GM23248 (cell line): ENCODE data around the gene SMARCD2. TPM values are rescaled to one million over a fixed set of nuclear protein-coding genes. Genes with fewer than 3 reads are reported as not detected.

Experiments
- DNase-seq: peaks from one replicate; pipeline ENCODE4 v3.0.0-alpha.2; 2015
- H2AFZ ChIP-seq: fragments of 200-600 bp; sonication (generic); 2 replicates; pipeline ENCODE4 v1.6.1; 2016; ENCODE audit warnings: antibody characterized with exemption
- H3F3A ChIP-seq: fragments of 200-600 bp; sonication (generic); 2 replicates; pipeline ENCODE4 v1.6.1; 2016; ENCODE audit warnings: mild to moderate bottlenecking, antibody characterized with exemption, mixed run types; ENCODE audit not compliant: insufficient read depth
- H3K27ac ChIP-seq: fragments of 200-600 bp; sonication (generic); 2 replicates; pipeline ENCODE4 v1.5.1; 2016; ENCODE audit warnings: mild to moderate bottlenecking
- H3K27me3 ChIP-seq: fragments of 200-600 bp; sonication (generic); replicated peaks from 2 replicates; pipeline ENCODE4 v1.6.1; 2016; ENCODE audit warnings: mild to moderate bottlenecking; ENCODE audit not compliant: insufficient read depth
- H3K36me3 ChIP-seq: fragments of 200-600 bp; sonication (generic); 2 replicates; pipeline ENCODE4 v1.6.1; 2016; ENCODE audit warnings: low read depth, mild to moderate bottlenecking
- H3K4me1 ChIP-seq: fragments of 200-600 bp; sonication (generic); 2 replicates; pipeline ENCODE4 v1.6.1; 2016; ENCODE audit warnings: mild to moderate bottlenecking; ENCODE audit not compliant: insufficient read depth
- H3K4me2 ChIP-seq: fragments of 200-600 bp; sonication (generic); one replicate; pipeline ENCODE4 v1.6.1; 2016; ENCODE audit warnings: mild to moderate bottlenecking; ENCODE audit not compliant: unreplicated experiment
- H3K4me3 ChIP-seq: fragments of 200-600 bp; sonication (generic); 2 replicates; pipeline ENCODE4 v1.5.1; 2016; ENCODE audit warnings: mild to moderate bottlenecking
- H3K79me2 ChIP-seq: fragments of 200-600 bp; sonication (generic); 2 replicates; pipeline ENCODE4 v1.6.1; 2016; ENCODE audit warnings: mild to moderate bottlenecking; ENCODE audit not compliant: insufficient read depth
- H3K9ac ChIP-seq: fragments of 200-600 bp; sonication (generic); 2 replicates; pipeline ENCODE4 v1.6.1; 2016; ENCODE audit warnings: mild to moderate bottlenecking
- H3K9me2 ChIP-seq: fragments of 200-600 bp; sonication (generic); 2 replicates; pipeline ENCODE4 v1.6.1; 2016; ENCODE audit warnings: mixed run types, mild to moderate bottlenecking, moderate library complexity; ENCODE audit not compliant: insufficient read depth
- H3K9me3 ChIP-seq: fragments of 200-600 bp; sonication (generic); one replicate; pipeline ENCODE4 v1.6.1; 2017; ENCODE audit warnings: low read depth
- H4K20me1 ChIP-seq: fragments of 200-600 bp; sonication (generic); 2 replicates; pipeline ENCODE4 v1.6.0; 2016; ENCODE audit not compliant: insufficient read depth
- EZH2 ChIP-seq: fragments of 200-600 bp; sonication (generic); IDR thresholded peaks from 2 replicates; pipeline ENCODE4 v1.6.1; 2018; ENCODE audit warnings: antibody characterized with exemption, mild to moderate bottlenecking; ENCODE audit not compliant: insufficient read depth, poor library complexity, severe bottlenecking
- EZH2phosphoT487 ChIP-seq: fragments of 200-600 bp; sonication (generic); IDR thresholded peaks from 2 replicates; pipeline ENCODE4 v1.6.1; 2018; ENCODE audit warnings: antibody characterized with exemption, moderate library complexity, mild to moderate bottlenecking, low read depth; ENCODE audit not compliant: insufficient read depth
- WGBS, 2 experiments: methylation state at CpG; one replicate each; pipeline ENCODE4 v1.1.6; 2015 to 2017; ENCODE audit warnings: low lambda C conversion rate in 2 of 2, low coverage in 1 of 2; ENCODE audit errors: missing lambda C conversion rate in 2 of 2; 5-methylcytosine and 5-hydroxymethylcytosine counted together
- in situ Hi-C: fragments of 300-500 bp; cut with MboI; formaldehyde crosslinking; loops from 2 replicates; pipeline ENCODE4 v1.15.0; 2020
- polyA plus RNA-seq: library from polyadenylated mRNA; unstranded; fragments of >200 nt; fragmentation: Nextera tagmentation; extraction: Ambion mirVana; gene quantifications from 2 replicates; pipeline ENCODE4 v1.2.1, GENCODE V29; 2016
- total RNA-seq: library from RNA; depleted of rRNA; stranded (reverse); fragments of >200 nt; shearing (Covaris generic); gene quantifications from 2 replicates; pipeline ENCODE4 v1.2.3, GENCODE V29; 2014

Gene SMARCD2
- total and polyA plus RNA-seq, 2 experiments from 2014 or later, result 29.3 to 88.5 TPM

- Histone ChIP-seq H3F3A (peaks cover 15% of the 10 kb centered on the region), H3K9me2 (no peaks in the 10 kb centered on the region), H3K9ac (peak overlapping the region; percentile 86), H4K20me1 (no peaks in the 10 kb centered on the region), H2AFZ (peak overlapping the region; percentile 88), H3K9me3 (no peaks in the 10 kb centered on the region), H3K79me2 (peaks cover 72% of the 10 kb centered on the region), H3K27ac (peak overlapping the region; percentile 90), H3K27me3 (no peaks in the 10 kb centered on the region), H3K4me1 (peaks cover 8% of the 10 kb centered on the region), H3K4me2 (peak overlapping the region; percentile 91), H3K36me3 (peaks cover 53% of the 10 kb centered on the region), H3K4me3 (peak overlapping the region; percentile 87)
- TF ChIP-seq EZH2phosphoT487, result no peak
- no peak for TF ChIP-seq EZH2
- in situ Hi-C loops, result no loop called here
- WGBS, 2 experiments, result 1 to 3% methylated on average over 19 of the region's 19 CpGs
- DNase-seq, result no peak
Measured at GRCh38 chr17:63827801-63828221, 14.7 kb downstream of the SMARCD2 start.

GRCh38 chr17:63827002-63827800 lies 15.3 kb downstream of the SMARCD2 start, which contains the start of the genes FTSJ3 and PSMC5:
TSS of gene FTSJ3 (minus strand) at chr17:63827663. CDS start at chr17:63826902, 761 bp downstream.
TSS of gene PSMC5 (plus strand) at chr17:63827431. CDS start at chr17:63827491, 60 bp downstream.
- Histone ChIP-seq H3K4me2 (peak within 1 kb of the TSS; percentile 91), H3K27me3 (no peaks in the 10 kb centered on the region), H3K9ac (peak within 1 kb of the TSS; percentile 86), H3K9me2 (no peaks in the 10 kb centered on the region), H3K4me3 (peak within 1 kb of the TSS; percentile 87), H2AFZ (peak within 1 kb of the TSS; percentile 88), H3K27ac (peak within 1 kb of the TSS; percentile 90), H3K4me1 (peaks cover 8% of the 10 kb centered on the region), H3F3A (peaks cover 16% of the 10 kb centered on the region), H3K79me2 (peaks cover 79% of the 10 kb centered on the region), H3K36me3 (peaks cover 56% of the 10 kb centered on the region), H3K9me3 (no peaks in the 10 kb centered on the region), H4K20me1 (no peaks in the 10 kb centered on the region)
- WGBS, 2 experiments, result 1 to 2% methylated on average over 56 to 58 of the region's 58 CpGs
- in situ Hi-C loops, result no loop called here
- DNase-seq, result peak; percentile 97
- TF ChIP-seq EZH2phosphoT487, result no peak
- TF ChIP-seq EZH2, result no peak

GRCh38 chr17:63826468-63827001 lies 15.9 kb downstream of the SMARCD2 start:
- peak; percentile 76 for DNase-seq
- Histone ChIP-seq H3K27ac (peak overlapping the region; percentile 90), H3K9me2 (no peaks in the 10 kb centered on the region), H3K4me1 (peaks cover 8% of the 10 kb centered on the region), H3K9me3 (no peaks in the 10 kb centered on the region), H3F3A (peaks cover 14% of the 10 kb centered on the region), H3K36me3 (peaks cover 61% of the 10 kb centered on the region), H4K20me1 (no peaks in the 10 kb centered on the region), H3K27me3 (no peaks in the 10 kb centered on the region), H3K4me2 (peak overlapping the region; percentile 91), H2AFZ (peak overlapping the region; percentile 88), H3K79me2 (peaks cover 85% of the 10 kb centered on the region), H3K9ac (peak overlapping the region; percentile 86), H3K4me3 (peak overlapping the region; percentile 87)
- 1% methylated on average over 31 of the region's 31 CpGs for WGBS, 2 experiments
- no peak for TF ChIP-seq EZH2
- no peak for TF ChIP-seq EZH2phosphoT487
- in situ Hi-C loops, result no loop called here

GRCh38 chr17:63824362-63824761 lies 18.1 kb downstream of the SMARCD2 start:
- Histone ChIP-seq H3K9me2 (no peaks in the 10 kb centered on the region), H3K27ac (no peak overlapping the region)

More at GRCh38 chr17:63824362-63824761, 18.1 kb downstream of the SMARCD2 start:
- TF ChIP-seq EZH2 (no peak), EZH2phosphoT487 (no peak)
- DNase-seq, result no peak
- in situ Hi-C loops, result no loop called here
- H3K9me3 ChIP-seq, result no peaks in the 10 kb centered on the region
- H3K79me2 ChIP-seq, result peaks cover 84% of the 10 kb centered on the region
- peaks cover 8% of the 10 kb centered on the region for H3K4me1 ChIP-seq
- no peak overlapping the region for H3K9ac ChIP-seq
- no peak overlapping the region for H2AFZ ChIP-seq
- no peak overlapping the region for H3K4me3 ChIP-seq
- H3K27me3 ChIP-seq, result no peaks in the 10 kb centered on the region
- H3F3A ChIP-seq, result peaks cover 29% of the 10 kb centered on the region
- 91 to 93% methylated on average over 9 of the region's 9 CpGs for WGBS, 2 experiments
- no peak overlapping the region for H3K4me2 ChIP-seq
- no peaks in the 10 kb centered on the region for H4K20me1 ChIP-seq
- peaks cover 69% of the 10 kb centered on the region for H3K36me3 ChIP-seq
